ENCODE results near the gene DNAJC21.

The DNAJC21 gene

GRCh38 chr5:34982823-34983222 lies 53.5 kb downstream of the DNAJC21 start:
- no peak overlapping the region for H3K27ac ChIP-seq
- no peak for TF ChIP-seq CTCF (conservative IDR thresholded peaks at IDR 0.05)

- H3K27ac ChIP-seq = no peak overlapping the region
- no peak for TF ChIP-seq CTCF (conservative IDR thresholded peaks at IDR 0.05)
These were observed 57.6 kb downstream of the DNAJC21 start for GRCh38 chr5:34986965-34987364.

- TF ChIP-seq CTCF (conservative IDR thresholded peaks at IDR 0.05) = no peak
- H3K27ac ChIP-seq = no peak overlapping the region
These were observed 62.3 kb downstream of the DNAJC21 start for GRCh38 chr5:34991486-34992238.

GRCh38 chr5:34993951-34994350 lies 64.6 kb downstream of the DNAJC21 start:
- H3K27ac ChIP-seq = no peak overlapping the region
- no peak for TF ChIP-seq CTCF (conservative IDR thresholded peaks at IDR 0.05)

- no peak overlapping the region for H3K27ac ChIP-seq
- no peak for TF ChIP-seq CTCF (conservative IDR thresholded peaks at IDR 0.05)
These were observed 66.9 kb downstream of the DNAJC21 start for GRCh38 chr5:34996261-34996660.

- no peak for TF ChIP-seq CTCF (conservative IDR thresholded peaks at IDR 0.05)
- H3K27ac ChIP-seq = no peak overlapping the region
These were observed 68.9 kb downstream of the DNAJC21 start for GRCh38 chr5:34998058-34998789.

- no peak for TF ChIP-seq CTCF (conservative IDR thresholded peaks at IDR 0.05)
- H3K27ac ChIP-seq = no peak overlapping the region
These were observed 72.5 kb downstream of the DNAJC21 start for GRCh38 chr5:35001842-35002241.

Data from VCaP (cell line).